Caco-2 (cell line): Measurements from ENCODE around the gene LPCAT3. TPM values are rescaled to one million over a fixed set of nuclear protein-coding genes. Genes with fewer than 3 reads are reported as not detected.

Experiments
- BruUV-seq: library from RNA; stranded (reverse); fragments of 400-500 nt; replicated peaks from 2 replicates; lab custom pipeline; 2021; lab: Mats Ljungman, UMichigan
- CTCF ChIA-PET: fragments of 300-600 bp; sonication (Branson Sonifier 250); formaldehyde crosslinking; loops from one replicate; lab custom pipeline; 2022; ENCODE audit warnings: antibody characterized with exemption; lab: Charles Lee
- POLR2A ChIA-PET: fragments of 300-600 bp; sonication (Branson Sonifier 250); formaldehyde crosslinking; loops from one replicate; lab custom pipeline; 2022; ENCODE audit warnings: antibody characterized with exemption; lab: Charles Lee
- DNase-seq, 2 experiments: peaks; one replicate each; pipeline versions ENCODE4 v3.0.0 to v3.0.0-alpha.2; 2020 to 2022
- H3K27me3 ChIP-seq: replicated peaks from 2 replicates; pipeline ENCODE4 v1.6.0; 2011; ENCODE audit warnings: low read length; ENCODE audit not compliant: control insufficient read depth, insufficient read depth
- H3K36me3 ChIP-seq: 2 replicates; pipeline ENCODE4 v1.5.1; 2011; ENCODE audit warnings: low read length; ENCODE audit not compliant: control insufficient read depth, insufficient read depth
- H3K4me1 ChIP-seq: fragments of 250-450 bp; sonication (Bioruptor Pico); 2 replicates; pipeline ENCODE4 v1.5.1; 2020; ENCODE audit warnings: mild to moderate bottlenecking
- H3K4me3 ChIP-seq: 2 replicates; pipeline ENCODE4 v1.5.1; 2011; ENCODE audit warnings: low read depth, mild to moderate bottlenecking, control low read depth, low read length
- H3K9me3 ChIP-seq: fragments of 250-450 bp; sonication (Bioruptor Pico); 2 replicates; pipeline ENCODE4 v1.5.1; 2020; ENCODE audit warnings: mild to moderate bottlenecking, moderate library complexity
- H3K27ac Mint-ChIP-seq: one replicate; pipeline ENCODE4 v1.8.0; 2022; ENCODE audit warnings: mixed read lengths; ENCODE audit not compliant: unreplicated experiment
- H3K27me3 Mint-ChIP-seq: one replicate; pipeline ENCODE4 v1.8.0; 2022; ENCODE audit warnings: mixed read lengths; ENCODE audit not compliant: insufficient read depth, unreplicated experiment
- H3K36me3 Mint-ChIP-seq: one replicate; pipeline ENCODE4 v1.8.0; 2022; ENCODE audit warnings: mild to moderate bottlenecking, mixed read lengths; ENCODE audit not compliant: insufficient read depth, unreplicated experiment
- H3K4me1 Mint-ChIP-seq: one replicate; pipeline ENCODE4 v1.8.0; 2022; ENCODE audit warnings: low read depth, mixed read lengths; ENCODE audit not compliant: unreplicated experiment
- H3K4me3 Mint-ChIP-seq: one replicate; pipeline ENCODE4 v1.8.0; 2022; ENCODE audit warnings: mild to moderate bottlenecking, moderate library complexity, mixed read lengths; ENCODE audit not compliant: unreplicated experiment
- H3K9me3 Mint-ChIP-seq: one replicate; pipeline ENCODE4 v1.8.0; 2022; ENCODE audit warnings: mixed read lengths; ENCODE audit not compliant: unreplicated experiment
- CTCF ChIP-seq, 2 experiments: fragments of 200-600 bp in 1 of 2; IDR thresholded peaks; 1 replicate in 1 of 2; 2 replicates in 1 of 2; pipeline versions ENCODE4 v1.5.1 to v1.8.0; 2011 to 2022; ENCODE audit warnings: antibody characterized with exemption in 1 of 2, control low read depth in 1 of 2, inconsistent platforms in 1 of 2, low read depth in 1 of 2, low read length in 1 of 2, mild to moderate bottlenecking in 1 of 2, moderate library complexity in 1 of 2; ENCODE audit not compliant: insufficient read depth in 1 of 2, severe bottlenecking in 1 of 2, unreplicated experiment in 1 of 2
- intact Hi-C: fragments of 100-400 bp; cut with micrococcal nuclease; formaldehyde crosslinking; loops from one replicate; pipeline ENCODE4 v1.10.0; 2022; ENCODE audit not compliant: unreplicated experiment
- total RNA-seq: library from RNA; stranded (reverse); gene quantifications from 2 replicates; pipeline ENCODE4 v1.2.3, GENCODE V29; 2022

Gene LPCAT3
- total RNA-seq, 1 experiment from 2014 or later = 142 TPM

DNA sequence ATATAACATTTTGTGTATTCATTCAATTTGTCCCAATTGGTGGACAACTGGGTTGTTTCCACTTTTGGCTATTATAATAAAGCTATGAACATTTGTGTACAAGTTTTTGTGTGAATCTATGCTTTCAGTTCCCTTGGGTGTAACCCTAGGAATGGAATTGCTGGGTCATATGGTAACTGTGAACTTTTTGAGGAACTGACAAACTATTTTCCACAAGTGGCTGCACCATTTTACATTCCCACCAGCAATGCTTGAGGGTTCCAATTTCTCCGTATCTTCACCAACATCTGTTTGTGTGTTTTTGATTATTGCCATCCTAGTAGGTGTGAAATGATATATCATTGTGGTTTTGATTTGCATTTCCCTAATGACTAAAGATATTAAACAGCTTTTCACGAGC lies 13.0 kb downstream of the LPCAT3 start:
- Histone ChIP-seq H3K4me1 (no peaks in the 10 kb centered on the region; the same call in 1 of the 2 replicates), H3K27me3 (no peaks in the 10 kb centered on the region), H3K9me3 (no peaks in the 10 kb centered on the region), H3K4me3 (no peak overlapping the region), H3K36me3 (peaks cover 1% of the 10 kb centered on the region; the same call in 1 of the 2 replicates)
- H3K27ac Mint-ChIP-seq = no peak overlapping the region
- ChIA-PET POLR2A (no interaction called here), CTCF (no interaction called here)
- DNase-seq = no peak
- no peak overlapping the region for H3K4me3 Mint-ChIP-seq
- no peaks in the 10 kb centered on the region for H3K9me3 Mint-ChIP-seq
- TF ChIP-seq CTCF (IDR thresholded peaks at IDR 0.05; ENCODE audit: insufficient read depth in 1 of 2, low read depth in 1 of 2, low read length in 1 of 2, severe bottlenecking in 1 of 2, unreplicated experiment in 1 of 2) = no peak
- BruUV-seq = no TSS peak
- intact Hi-C loops = no loop called here
- H3K4me1 Mint-ChIP-seq = peaks cover 23% of the 10 kb centered on the region
- H3K27me3 Mint-ChIP-seq = no peaks in the 10 kb centered on the region
- H3K36me3 Mint-ChIP-seq = no peaks in the 10 kb centered on the region

- Mint-ChIP-seq H3K27ac (no peak overlapping the region), H3K36me3 (no peaks in the 10 kb centered on the region), H3K9me3 (no peaks in the 10 kb centered on the region), H3K4me3 (no peak overlapping the region), H3K27me3 (no peaks in the 10 kb centered on the region), H3K4me1 (peaks cover 18% of the 10 kb centered on the region)
- Histone ChIP-seq H3K4me1 (peaks cover 1% of the 10 kb centered on the region), H3K27me3 (no peaks in the 10 kb centered on the region), H3K9me3 (no peaks in the 10 kb centered on the region), H3K36me3 (peaks cover 1% of the 10 kb centered on the region; the same call in 1 of the 2 replicates), H3K4me3 (no peak overlapping the region)
- DNase-seq = no peak
- intact Hi-C loops = no loop called here
- no peak for TF ChIP-seq CTCF (IDR thresholded peaks at IDR 0.05; ENCODE audit: insufficient read depth in 1 of 2, low read depth in 1 of 2, low read length in 1 of 2, severe bottlenecking in 1 of 2, unreplicated experiment in 1 of 2)
- BruUV-seq = no TSS peak
- ChIA-PET POLR2A (no interaction called here), CTCF (no interaction called here)
Observed at GRCh38 chr12:7004840-7005239, 13.4 kb downstream of the LPCAT3 start.

DNA sequence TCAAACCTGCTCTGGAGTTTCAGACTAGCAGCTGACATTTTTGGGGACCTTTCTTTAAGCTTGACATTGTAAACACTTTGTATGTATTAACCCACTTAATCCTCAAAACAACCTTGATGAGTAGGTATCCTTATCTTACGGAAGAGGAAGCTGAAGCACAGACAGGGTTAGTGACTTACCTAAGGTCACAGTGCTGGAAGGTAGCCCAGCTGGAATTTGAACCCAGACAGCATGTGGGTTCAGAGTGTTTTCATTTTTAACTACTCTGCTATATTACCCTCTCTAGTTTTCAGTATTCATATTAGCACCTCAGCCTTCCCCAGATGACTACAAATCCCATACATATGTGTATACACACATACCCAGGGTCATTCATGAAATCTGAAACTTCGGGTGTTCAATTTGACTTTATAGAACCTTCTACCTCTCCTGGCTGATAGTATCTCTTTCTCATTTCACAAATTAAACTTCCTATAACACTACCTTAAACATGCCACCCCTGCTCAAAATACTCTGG lies 13.9 kb downstream of the LPCAT3 start:
- Mint-ChIP-seq H3K36me3 (no peaks in the 10 kb centered on the region), H3K4me1 (peaks cover 18% of the 10 kb centered on the region), H3K27ac (no peak overlapping the region), H3K9me3 (no peaks in the 10 kb centered on the region), H3K4me3 (no peak overlapping the region), H3K27me3 (no peaks in the 10 kb centered on the region)
- intact Hi-C loops = no loop called here
- Histone ChIP-seq H3K4me1 (peaks cover 6% of the 10 kb centered on the region), H3K36me3 (peaks cover 1% of the 10 kb centered on the region; the same call in 1 of the 2 replicates), H3K9me3 (no peaks in the 10 kb centered on the region), H3K27me3 (no peaks in the 10 kb centered on the region), H3K4me3 (no peak overlapping the region)
- POLR2A ChIA-PET = interaction anchor here (0.7 kb wide), 1 partner anchor 14 kb away, joined by 3 read pairs; the partner anchor contains the start of gene LPCAT3
- no peak for TF ChIP-seq CTCF (IDR thresholded peaks at IDR 0.05; ENCODE audit: insufficient read depth in 1 of 2, low read depth in 1 of 2, low read length in 1 of 2, severe bottlenecking in 1 of 2, unreplicated experiment in 1 of 2)
- DNase-seq = no peak
- CTCF ChIA-PET = no interaction called here
- BruUV-seq = no TSS peak
